NK-92 (cell line): Measurements from ENCODE around the gene MRPL20.
"Not testable (repeated sequence)": the region's sequence is repeated elsewhere in the genome, so short reads cannot be mapped to it uniquely, and the experiment has no call there.

Source experiments
- DNase-seq: peaks from one replicate; lab custom pipeline; 2025; ENCODE audit not compliant: unreplicated experiment; lab: John Stamatoyannopoulos, UW

MRPL20 gene

DNA sequence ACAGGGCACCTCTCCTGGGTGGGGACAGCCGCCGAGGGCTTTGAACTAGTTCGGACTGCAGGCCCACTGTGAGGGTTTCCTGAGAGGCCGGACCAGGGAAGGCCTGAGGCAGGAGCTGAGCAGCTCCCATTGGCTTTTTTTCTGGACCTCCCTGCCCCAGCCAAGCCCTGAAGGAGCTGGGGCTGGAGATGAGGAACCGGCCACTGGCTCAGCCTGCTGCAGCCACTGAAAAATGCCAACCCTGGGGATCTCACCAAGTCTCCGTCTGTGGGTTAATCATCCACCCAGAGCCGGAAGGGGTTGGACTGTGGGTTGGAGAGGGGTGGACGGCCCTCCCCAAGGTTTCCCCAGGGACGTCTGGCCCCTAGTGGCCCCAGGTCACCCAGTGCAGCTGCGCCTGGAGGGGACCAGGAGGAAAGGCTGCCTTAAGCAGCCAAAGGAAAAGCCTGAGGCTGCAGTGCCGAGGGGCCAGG is 30.8 kb upstream of the MRPL20 start:
- no peak for DNase-seq

DNA sequence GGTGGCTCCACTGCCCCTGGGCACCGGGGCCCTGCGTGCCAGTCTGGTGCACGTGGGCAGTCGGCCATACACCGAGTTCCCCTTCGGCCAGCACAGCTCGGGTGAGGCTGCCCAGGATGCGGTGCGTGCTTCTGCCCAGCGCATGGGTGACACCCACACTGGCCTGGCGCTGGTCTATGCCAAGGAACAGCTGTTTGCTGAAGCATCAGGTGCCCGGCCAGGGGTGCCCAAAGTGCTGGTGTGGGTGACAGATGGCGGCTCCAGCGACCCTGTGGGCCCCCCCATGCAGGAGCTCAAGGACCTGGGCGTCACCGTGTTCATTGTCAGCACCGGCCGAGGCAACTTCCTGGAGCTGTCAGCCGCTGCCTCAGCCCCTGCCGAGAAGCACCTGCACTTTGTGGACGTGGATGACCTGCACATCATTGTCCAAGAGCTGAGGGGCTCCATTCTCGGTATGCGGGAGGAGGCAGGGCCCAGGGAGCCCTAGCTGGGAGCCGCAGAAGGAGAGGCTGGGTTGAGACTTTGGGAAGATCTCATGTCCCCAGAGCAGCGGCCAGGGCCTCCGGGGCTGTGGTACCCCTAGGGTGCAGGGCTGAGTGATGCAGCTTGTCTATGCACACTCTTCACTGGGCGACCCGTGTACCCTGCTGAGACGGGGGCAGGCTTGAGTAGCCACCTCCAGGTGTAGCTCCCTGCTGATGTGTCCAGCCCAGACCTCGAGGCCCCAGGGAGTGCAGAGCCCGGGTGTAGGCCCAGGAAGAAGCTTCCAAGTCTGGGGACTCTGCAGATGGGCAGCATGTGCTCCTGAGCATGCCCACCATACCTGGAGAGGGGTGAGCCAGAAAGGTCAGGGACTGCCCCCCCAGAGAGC is 30.2 kb upstream of the MRPL20 start:
- DNase-seq, result no peak

DNA sequence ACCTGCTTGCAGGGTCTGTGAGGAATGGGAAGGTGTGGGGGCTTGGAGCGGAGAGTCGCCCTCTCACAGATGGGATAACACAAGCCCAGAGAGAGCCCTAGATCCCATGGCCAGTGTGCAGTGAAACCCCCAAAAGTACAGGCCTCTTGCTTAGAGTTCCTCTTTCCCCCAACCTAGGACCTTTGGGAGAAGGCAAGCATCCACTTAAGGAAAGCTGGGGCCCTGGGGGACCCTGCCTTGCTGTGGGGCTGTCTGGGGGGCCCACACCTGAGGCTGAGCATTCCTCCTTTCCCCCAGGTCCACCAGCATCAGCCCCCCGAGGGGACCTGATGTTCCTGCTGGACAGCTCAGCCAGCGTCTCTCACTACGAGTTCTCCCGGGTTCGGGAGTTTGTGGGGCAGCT is 29.5 kb upstream of the MRPL20 start:
- no peak for DNase-seq

DNA sequence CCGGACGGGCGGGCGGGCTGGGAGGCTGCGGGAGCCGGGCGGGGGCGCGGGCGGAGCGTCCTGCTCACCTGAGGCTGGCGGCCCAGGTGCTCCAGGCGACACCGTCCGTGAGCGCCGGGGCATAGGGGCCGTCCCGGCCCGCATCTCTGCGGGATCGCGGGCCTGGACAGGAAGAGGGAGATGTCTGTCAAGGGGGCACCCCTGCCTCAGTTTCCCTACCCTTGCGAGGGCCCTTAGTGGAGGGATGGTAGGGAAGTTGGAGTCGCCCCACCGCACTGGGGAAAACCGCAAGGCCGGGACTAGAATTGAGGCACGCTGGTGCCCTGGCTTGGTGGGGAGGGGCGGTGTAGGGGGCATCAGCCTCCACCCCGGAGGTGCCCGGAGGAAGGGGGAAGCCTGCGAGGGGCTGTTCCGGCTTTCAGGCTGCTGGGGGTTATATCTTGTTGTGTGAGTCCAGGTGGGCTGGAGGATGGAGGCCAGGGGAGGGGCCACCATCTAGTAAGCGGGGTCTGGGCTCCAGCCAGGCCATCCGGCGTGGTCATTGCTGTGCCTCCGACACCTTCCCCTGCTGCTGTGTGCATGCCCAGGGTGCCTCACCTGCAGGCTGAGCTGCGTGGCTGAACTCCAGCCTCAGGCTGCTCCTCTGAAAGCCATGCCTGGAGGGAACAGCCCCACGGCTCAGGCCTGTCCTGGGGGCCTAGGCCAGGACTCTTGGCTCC is 29.0 kb upstream of the MRPL20 start:
- no peak for DNase-seq

DNA sequence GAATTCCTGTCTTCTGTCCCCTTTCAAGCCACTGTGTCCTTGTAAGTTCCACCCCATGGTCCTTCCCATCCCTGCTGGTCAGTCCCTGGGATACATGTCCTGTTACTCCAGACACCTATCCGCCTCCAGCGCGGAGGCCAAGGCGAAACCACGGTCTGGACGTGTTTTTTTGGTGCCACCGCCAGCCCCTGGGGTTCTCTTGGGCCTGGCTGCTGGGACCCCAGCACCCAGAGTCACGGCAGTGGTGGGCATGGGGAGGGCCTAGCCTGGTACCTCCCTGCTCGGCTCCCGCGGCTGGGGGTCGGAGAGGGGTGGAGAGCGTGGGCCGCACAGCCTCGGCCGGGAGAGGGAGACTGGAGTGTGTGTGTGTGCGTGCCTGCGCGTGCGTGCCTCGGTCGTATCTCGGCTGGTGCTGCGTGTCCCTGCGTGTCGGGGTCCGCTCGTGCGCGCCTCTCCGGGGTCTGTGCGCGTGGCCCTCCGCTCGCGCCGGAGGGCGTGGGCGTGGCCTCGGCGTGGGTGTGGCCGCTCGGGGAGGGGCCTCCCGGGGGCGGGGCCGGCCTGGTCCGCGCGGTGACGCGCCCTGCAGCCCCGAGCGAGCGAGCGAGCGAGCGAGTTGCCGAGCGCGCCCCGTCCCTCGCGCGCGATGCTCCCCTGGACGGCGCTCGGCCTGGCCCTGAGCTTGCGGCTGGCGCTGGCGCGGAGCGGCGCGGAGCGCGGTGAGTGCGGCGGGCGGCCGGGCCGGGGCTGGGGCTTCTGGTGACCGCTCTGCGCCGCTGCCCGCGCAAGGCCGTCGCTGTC is 28.2 kb upstream of the MRPL20 start, which contains the start of gene VWA1:
Gene VWA1, plus strand, starts transcription at position 585 of the 798 bp plus-strand sequence. Its CDS starts 59 bp downstream, at position 644.
- DNase-seq, result no peak

DNA sequence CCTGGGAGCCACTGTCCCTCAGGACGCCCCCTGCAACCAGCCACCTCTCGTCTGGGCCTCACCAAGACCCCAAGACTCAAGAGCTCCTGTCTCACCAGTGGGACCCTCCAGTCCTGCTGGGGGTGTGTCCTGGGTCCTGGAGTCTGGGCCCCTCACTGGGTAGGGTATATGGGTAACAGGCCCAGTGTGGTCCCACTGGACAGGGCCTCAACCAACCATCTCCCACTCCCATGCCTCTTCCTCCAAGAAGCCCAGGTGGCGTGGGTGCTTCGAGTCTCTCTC is 27.7 kb upstream of the MRPL20 start:
- DNase-seq, result no peak

DNA sequence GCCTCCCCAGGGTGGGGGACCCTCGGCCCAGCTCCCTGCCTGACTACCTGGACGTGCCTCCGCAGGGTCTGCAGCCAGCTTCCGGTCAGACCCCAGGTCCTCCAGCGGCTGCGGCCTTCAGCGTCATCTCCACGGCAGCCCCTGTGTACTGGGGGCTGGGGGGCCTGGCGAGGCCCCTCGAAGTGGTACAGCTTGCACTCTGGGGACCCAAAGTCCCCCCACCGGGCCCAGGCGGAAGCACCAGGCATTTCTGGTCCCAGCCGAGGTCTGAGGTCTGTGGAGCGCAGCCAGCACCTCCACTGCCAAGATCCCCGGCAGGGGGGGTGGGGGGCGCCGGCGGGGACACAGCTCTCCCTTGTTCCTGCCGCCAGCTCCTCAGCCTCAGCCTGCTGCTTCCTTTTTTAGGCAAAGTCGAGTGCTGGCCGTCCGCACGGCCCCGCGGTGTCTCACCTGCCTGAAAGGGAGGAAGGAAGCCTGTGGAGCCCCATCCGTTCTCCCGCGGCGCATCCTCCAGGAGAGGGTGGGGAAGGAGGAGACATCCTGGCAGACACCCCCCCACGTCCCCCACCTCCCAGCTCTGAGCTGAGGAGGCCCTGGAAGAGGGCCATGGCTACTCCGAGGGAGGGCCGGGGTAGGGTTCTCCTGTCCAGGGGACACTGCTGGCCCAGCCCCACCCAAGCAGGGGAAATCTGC is 27.2 kb upstream of the MRPL20 start:
- DNase-seq, result no peak

DNA sequence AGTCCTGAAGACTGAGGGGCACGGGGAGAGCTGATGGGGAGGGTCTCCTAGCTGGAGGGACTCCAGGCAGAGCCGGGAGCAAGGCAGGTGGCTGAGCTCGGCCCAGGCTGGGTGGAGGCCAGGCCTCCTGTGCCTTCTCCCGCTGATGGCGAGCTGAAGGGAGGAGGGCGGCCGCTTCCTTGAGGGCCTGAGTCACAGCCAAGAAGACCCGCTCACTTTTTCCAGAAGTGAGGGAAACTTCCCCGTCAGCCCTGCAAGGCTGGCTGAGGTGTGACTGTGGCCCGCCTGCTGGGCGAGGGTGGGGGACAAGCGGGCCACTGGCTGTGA is 26.7 kb upstream of the MRPL20 start:
- no peak for DNase-seq

DNA sequence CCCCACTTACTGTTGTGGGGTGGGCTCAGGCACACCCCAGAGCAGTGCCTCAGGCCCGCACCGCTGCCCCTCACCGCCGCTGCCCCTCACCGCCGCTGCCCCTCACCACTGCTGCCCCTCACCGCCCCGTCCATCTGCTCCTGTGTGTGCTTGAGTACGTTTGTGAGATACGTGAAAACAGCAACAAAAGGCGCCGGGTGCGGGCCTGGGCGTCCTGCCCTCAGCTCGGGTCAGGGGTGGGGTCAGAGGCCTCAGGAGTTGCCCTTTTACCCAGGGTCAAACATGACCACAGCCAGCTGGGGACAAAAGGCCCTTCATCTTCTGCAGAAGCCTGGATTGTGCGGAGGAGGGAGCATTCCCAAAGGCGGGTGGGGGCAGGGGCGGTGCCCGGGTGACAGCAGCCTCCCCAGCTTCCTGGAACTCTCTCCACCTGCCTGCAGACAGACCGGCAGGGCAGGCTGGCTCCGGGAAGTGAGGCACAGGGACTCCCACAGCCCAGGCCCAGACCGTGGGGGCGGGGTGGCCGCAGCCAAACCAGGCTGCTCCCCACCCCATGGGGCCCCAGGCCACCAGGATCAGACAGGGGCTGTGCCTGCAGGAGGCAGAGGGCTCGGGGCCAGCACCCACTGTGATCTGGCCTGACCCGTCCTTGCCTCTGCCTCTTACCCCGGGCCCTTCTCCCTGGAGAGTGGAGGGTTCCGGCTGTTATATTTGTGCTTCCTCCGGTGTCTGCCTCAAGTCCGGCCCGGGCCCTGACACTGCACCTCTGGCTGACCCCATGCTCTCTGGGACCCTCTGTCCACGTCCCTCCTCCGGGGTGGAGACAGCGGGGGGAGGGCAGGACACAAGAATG is 26.1 kb upstream of the MRPL20 start:
- DNase-seq, result no peak

DNA sequence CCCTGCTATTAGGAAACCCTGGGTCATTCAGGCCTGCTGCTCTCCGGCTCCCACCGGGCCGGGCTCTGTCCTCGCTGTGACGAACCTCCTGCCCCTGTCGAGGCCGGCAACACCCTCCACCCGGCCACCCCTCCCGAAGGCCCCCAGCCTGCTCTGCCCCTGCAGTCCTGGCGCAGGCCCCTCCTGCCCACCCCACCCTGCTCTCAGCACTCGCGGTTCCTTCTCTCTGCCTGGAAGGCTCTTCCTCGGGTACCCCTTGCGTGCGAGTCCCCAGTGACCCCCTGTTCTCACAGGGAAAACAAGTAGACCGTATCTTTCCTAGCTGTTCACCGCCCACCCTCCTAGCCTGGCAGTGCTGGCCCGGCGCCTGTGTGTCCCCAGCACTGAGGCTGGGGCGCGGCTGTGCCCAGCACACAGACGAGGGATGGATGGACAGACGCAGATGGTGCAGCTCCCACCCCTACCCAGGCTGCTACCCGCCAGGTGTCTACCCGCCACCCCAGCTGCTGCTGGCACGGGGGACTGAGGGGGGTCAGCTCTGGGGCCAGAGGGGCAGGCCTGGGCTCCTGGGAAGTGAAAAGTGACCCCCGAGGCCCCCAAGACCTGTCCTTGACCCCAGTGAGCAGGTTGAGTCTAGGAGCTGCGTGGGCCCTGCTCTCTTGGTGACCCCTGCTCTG is 25.3 kb upstream of the MRPL20 start:
- DNase-seq, result no peak

DNA sequence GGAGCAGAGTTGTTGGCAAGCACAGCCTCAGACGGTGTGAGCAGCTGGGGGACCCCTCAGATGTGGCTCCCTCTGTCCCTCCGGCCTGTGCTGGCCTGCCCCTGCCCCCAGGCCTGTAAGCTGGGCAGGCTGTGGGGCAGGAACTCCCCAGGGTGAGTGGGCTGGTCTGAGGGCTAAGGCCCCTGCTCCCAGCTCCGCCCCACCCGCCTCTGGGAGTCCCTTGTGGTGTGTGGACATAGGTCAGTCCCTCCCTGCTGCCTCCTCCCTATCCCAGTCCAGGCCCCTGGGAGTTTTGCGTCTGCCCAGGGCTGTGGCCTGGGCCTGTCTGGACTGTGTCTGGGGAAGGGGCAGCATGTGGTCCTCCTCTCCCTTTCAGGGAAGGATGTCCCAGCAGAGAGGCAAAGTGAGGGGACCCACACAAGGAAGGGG is 24.8 kb upstream of the MRPL20 start:
- DNase-seq, result no peak

DNA sequence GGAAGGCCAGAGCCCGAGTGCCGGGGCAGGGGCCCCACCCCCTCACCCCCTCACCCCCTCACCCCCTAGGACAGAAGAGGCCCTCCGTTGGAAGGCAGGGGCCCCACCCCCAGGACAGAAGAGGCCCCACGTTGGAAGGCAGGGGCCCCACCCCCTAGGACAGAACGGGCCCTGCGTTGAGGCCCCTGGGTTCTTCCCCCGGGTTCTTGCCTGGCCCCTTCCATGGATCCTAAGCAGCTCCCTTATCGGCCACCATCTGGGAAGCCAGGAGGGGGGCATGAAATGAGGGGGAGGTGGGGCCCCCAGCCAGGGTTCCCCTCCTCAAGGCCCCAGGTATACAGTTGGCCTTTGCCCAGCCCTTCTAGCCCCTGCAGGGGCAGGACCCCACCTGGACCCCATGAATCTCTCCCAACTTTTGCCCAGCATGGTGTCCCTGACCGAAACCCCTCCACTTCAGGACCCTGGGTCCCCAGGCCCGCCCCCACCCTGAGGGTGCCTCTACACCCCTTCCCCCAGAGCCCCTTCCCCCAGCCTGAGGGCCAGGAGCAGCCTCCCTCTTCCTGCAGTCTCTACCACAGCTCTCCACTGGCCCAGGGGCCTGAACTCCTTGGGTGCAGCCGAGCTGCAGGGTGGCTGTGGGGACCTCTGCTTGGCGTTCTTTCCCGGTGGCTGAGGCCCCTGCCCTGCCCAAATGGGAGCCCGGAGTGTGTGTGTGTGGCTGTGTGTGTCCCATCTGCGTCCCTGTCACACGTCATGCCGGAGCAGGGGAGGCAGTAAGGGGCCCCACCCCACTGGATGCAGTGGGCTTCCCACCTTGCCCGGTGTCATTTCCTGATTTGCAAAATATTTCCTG is 24.1 kb upstream of the MRPL20 start:
- DNase-seq, result no peak

DNA sequence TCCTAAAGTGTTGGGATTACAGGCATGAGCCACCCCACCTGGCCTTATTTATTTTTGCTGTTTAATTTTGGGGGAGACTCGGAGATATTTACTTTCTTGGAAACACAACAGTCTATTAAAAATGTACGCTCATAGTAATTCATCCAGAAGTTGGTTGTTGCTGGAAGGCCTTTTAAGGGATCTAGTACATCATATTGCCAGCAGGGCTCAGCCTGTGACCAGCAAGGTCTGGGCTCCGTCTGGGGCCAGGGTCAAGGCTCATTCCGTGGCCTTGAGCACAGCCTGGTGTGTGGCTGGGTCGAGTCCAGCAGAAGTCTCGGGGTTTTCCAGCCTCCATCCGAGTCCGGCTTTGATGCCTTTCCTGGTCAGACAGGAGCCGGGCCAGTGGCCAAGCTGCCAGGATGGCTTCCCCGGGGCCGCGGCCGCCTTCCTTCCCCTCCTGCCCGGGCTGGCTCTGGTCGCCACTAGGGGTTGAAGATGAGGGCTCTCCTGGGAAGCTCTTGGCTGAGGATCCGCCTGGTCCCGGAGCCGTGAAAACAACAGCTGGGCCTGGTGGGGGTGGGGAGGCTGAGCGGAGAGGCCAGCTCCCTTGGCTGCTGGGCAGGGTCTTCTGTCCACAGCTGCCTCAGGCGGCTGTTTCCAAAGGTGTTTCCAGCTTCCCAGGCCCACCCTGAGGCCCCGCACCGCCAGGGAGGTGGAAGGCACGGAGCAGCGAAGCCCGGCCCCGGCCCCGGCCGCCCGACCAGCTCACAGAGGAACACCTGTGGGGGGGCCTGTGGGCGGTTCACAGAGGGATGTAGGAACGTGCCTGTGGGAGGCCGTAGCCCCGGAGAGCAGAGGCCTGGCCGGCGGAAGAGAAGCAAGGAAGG is 23.3 kb upstream of the MRPL20 start:
- DNase-seq, result no peak

DNA sequence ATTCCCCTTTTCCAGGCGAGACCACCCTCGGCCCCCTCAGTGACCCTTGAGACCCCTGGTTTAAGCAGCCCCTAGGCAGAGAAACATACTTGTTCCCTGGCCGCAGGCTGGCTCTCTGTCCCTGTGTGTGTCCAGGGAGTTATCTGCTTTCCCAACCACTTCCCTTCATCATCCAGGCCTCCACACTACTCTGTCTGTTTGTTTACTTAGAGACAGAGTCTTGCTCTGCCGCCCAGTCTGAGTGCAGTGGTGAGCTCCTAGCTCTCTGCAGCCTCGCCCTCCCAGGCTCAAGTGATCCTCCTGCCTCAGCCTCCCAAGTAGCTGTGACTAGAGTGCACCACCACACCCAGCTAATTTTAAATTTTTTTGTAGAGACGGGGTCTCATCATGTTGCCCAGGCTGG is 22.6 kb upstream of the MRPL20 start:
- DNase-seq, result no peak

DNA sequence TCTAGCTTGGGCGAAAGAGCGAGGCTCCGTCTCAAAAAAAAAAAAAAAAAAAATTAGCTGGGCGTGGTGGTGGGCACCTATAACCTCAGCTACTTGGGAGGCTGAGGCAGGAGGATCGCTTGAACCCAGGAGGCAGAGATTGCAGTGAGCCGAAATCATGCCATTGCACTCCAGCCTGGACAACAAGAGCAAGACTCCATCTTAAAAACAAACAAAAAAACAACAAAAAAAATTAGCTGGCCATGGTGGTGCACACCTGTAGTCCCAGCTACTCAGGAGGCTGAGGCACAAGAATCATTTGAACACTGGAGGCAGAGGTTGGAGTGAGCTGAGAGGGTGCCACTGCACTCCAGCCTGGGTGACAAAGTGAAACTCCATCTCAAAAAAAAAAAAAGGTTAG is 21.9 kb upstream of the MRPL20 start:
- DNase-seq, result not testable (repeated sequence)

DNA sequence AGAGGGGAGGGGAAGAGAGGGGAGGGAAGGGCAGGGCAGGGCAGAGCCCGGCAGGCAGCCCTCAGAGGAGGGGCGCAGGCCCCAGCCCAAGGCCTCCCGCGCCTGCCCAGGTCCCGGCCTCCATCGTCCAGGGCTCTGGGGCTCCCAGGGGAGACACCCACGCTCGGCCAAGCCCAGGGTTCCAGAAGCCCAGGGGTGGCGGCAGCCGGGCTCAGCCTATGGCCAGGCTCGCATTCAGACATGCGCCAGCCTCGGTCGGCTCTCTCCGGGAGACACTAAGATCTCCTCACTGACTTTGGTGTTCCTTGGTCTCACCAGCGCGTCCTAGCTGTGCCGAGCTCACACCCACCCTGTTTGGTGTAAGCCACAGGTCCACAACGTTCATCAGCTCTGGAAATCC is 21.1 kb upstream of the MRPL20 start:
- no peak for DNase-seq

DNA sequence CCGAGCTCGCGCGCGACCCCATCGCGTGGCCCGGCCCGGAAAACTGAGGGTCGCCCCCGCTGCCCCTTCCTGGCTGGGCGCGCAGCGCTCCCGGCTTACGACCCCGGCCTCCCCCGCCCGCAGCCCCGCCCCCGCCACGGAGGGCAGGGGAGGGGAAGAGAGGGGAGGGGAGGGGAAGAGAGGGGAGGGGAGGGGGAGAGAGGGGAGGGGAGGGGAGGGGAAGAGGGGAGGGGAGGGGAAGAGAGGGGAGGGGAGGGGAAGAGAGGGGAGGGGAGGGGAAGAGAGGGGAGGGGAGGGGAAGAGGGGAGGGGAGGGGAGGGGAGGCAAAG is 20.7 kb upstream of the MRPL20 start:
- DNase-seq, result no peak
